SK-N-SH (cell line): ENCODE data around the gene DCAF8. TPM values are rescaled to one million over a fixed set of nuclear protein-coding genes. Genes with fewer than 3 reads are reported as not detected.

Source experiments
- CTCF ChIA-PET: fragments of 300-600, 350-600 bp; formaldehyde crosslinking; extraction: SDS; loops from one replicate; lab custom pipeline; 2021; lab: Yijun Ruan, JAX
- POLR2A ChIA-PET: fragments of 350-600 bp; sonication (Branson Sonifier 250); formaldehyde crosslinking; extraction: SDS; loops from one replicate; lab custom pipeline; 2020; ENCODE audit warnings: antibody characterized with exemption, inconsistent platforms; lab: Yijun Ruan, JAX
- DNase-seq: peaks from one replicate; pipeline ENCODE4 v3.0.0; 2012
- H2AFZ ChIP-seq: fragments of 200-600 bp; sonication (generic); 2 replicates; pipeline ENCODE4 v1.8.1; 2016; ENCODE audit warnings: antibody characterized with exemption, mild to moderate bottlenecking, low read depth
- H3F3A ChIP-seq: fragments of 200-600 bp; sonication (generic); replicated peaks from 2 replicates; pipeline ENCODE3; 2016; ENCODE audit warnings: antibody characterized with exemption, mild to moderate bottlenecking; ENCODE audit not compliant: insufficient read depth
- H3K27ac ChIP-seq, 2 experiments: fragments of 200-500 bp in 1 of 2; fragments of 200-600 bp in 1 of 2; sonication (Bioruptor generic) in 1 of 2; sonication (generic), shearing (Covaris generic) in 1 of 2; 2 replicates each; pipeline versions ENCODE4 v1.5.1 to v1.6.1; 2014 to 2016; ENCODE audit warnings: low read depth in 2 of 2, inconsistent platforms in 1 of 2, low read length in 1 of 2, mild to moderate bottlenecking in 1 of 2, mixed read lengths in 1 of 2
- H3K27me3 ChIP-seq: fragments of 200-600 bp; sonication (generic), shearing (Covaris generic); 2 replicates; pipeline ENCODE4 v1.6.1; 2016; ENCODE audit warnings: mixed run types; ENCODE audit not compliant: insufficient read depth
- H3K36me3 ChIP-seq, 2 experiments: fragments of 200-500 bp in 1 of 2; fragments of 200-600 bp in 1 of 2; sonication (Bioruptor generic) in 1 of 2; sonication (generic) in 1 of 2; replicated peaks in 1 of 2; 2 replicates each; pipeline versions ENCODE3 to v1.5.1; 2014 to 2016; ENCODE audit warnings: low read length in 1 of 2, mild to moderate bottlenecking in 1 of 2; ENCODE audit not compliant: insufficient read depth in 2 of 2, control insufficient read depth in 1 of 2
- H3K4me1 ChIP-seq, 2 experiments: fragments of 200-500 bp in 1 of 2; fragments of 200-600 bp in 1 of 2; sonication (Bioruptor generic) in 1 of 2; sonication (generic), shearing (Covaris generic) in 1 of 2; 2 replicates each; pipeline versions ENCODE4 v1.5.1 to v1.6.1; 2014 to 2016; ENCODE audit warnings: low read depth in 1 of 2, low read length in 1 of 2, mixed run types in 1 of 2; ENCODE audit not compliant: insufficient read depth in 2 of 2, control insufficient read depth in 1 of 2
- H3K4me2 ChIP-seq: fragments of 200-600 bp; sonication (generic), shearing (Covaris generic); 2 replicates; pipeline ENCODE4 v1.6.1; 2017; ENCODE audit warnings: mixed run types
- H3K4me3 ChIP-seq, 2 experiments: fragments of 200-500 bp in 1 of 2; fragments of 200-600 bp in 1 of 2; sonication (Bioruptor generic) in 1 of 2; sonication (generic), shearing (Covaris generic) in 1 of 2; 2 replicates each; pipeline versions ENCODE4 v1.5.1 to v1.8.1; 2014 to 2016; ENCODE audit warnings: low read depth in 2 of 2, inconsistent platforms in 1 of 2, low read length in 1 of 2, mild to moderate bottlenecking in 1 of 2, mixed read lengths in 1 of 2, moderate library complexity in 1 of 2
- H3K79me2 ChIP-seq: fragments of 200-600 bp; sonication (generic); 2 replicates; pipeline ENCODE4 v1.8.1; 2017; ENCODE audit warnings: mild to moderate bottlenecking; ENCODE audit not compliant: insufficient read depth
- H3K9ac ChIP-seq: fragments of 200-600 bp; sonication (generic); 2 replicates; pipeline ENCODE4 v1.6.1; 2017; ENCODE audit warnings: mixed run types
- H3K9me2 ChIP-seq: fragments of 200-600 bp; sonication (generic); 2 replicates; pipeline ENCODE4 v1.6.1; 2017; ENCODE audit warnings: mixed run types
- H3K9me3 ChIP-seq: fragments of 200-600 bp; sonication (generic); 2 replicates; pipeline ENCODE4 v1.6.1; 2017; ENCODE audit warnings: mixed run types, mild to moderate bottlenecking, moderate library complexity
- H4K20me1 ChIP-seq: fragments of 200-600 bp; sonication (generic); 2 replicates; pipeline ENCODE4 v1.6.1; 2017; ENCODE audit warnings: mild to moderate bottlenecking, mixed run types; ENCODE audit not compliant: insufficient read depth
- CHD2 ChIP-seq: fragments of 150-350 bp; IDR thresholded peaks from 2 replicates; pipeline ENCODE4 v1.6.1; 2018; ENCODE audit warnings: low read length; ENCODE audit not compliant: partially characterized antibody
- CTCF ChIP-seq: fragments of 200-600 bp; sonication (generic); IDR thresholded peaks from 2 replicates; pipeline ENCODE4 v1.6.1; 2017; ENCODE audit warnings: antibody characterized with exemption, mild to moderate bottlenecking, moderate library complexity
- ELF1 ChIP-seq: IDR thresholded peaks from 2 replicates; pipeline ENCODE4 v1.4.0; 2012
- EP300 ChIP-seq, 2 experiments: IDR thresholded peaks; 2 replicates each; pipeline versions ENCODE4 v1.4.0 to v1.6.1; 2012; ENCODE audit warnings: borderline replicate concordance in 1 of 2, low read depth in 1 of 2, low read length in 1 of 2
- EZH2phosphoT487 ChIP-seq: fragments of 200-600 bp; sonication (generic); IDR thresholded peaks from 2 replicates; pipeline ENCODE4 v1.6.1; 2017; ENCODE audit warnings: low read depth, mixed run types, mild to moderate bottlenecking, antibody characterized with exemption, moderate library complexity, borderline replicate concordance
- FOSL2 ChIP-seq: IDR thresholded peaks from 2 replicates; pipeline ENCODE4 v1.4.0; 2012; ENCODE audit warnings: low read depth, mild to moderate bottlenecking, moderate library complexity, borderline replicate concordance
- FOXJ3 ChIP-seq: sonication (generic); formaldehyde crosslinking; IDR thresholded peaks from 2 replicates; pipeline ENCODE4 v1.5.1; 2020; ENCODE audit warnings: mild to moderate bottlenecking, missing genetic modification reagents
- FOXM1 ChIP-seq: IDR thresholded peaks from 2 replicates; pipeline ENCODE4 v1.4.0; 2012; ENCODE audit warnings: low read depth, mild to moderate bottlenecking
- JUND ChIP-seq: IDR thresholded peaks from 2 replicates; pipeline ENCODE4 v1.4.0; 2012
- MEF2A ChIP-seq: IDR thresholded peaks from 2 replicates; pipeline ENCODE4 v1.4.0; 2012; ENCODE audit warnings: low read depth, borderline replicate concordance
- MXI1 ChIP-seq: IDR thresholded peaks from 2 replicates; pipeline ENCODE4 v1.6.1; 2012; ENCODE audit warnings: mild to moderate bottlenecking, low read depth, low read length, improper control_type of control experiment
- NRF1 ChIP-seq: IDR thresholded peaks from 2 replicates; pipeline ENCODE4 v1.6.1; 2012; ENCODE audit warnings: low read depth, mild to moderate bottlenecking, low read length
- RCOR1 ChIP-seq: fragments of 150-350 bp; IDR thresholded peaks from 2 replicates; pipeline ENCODE4 v1.6.1; 2017; ENCODE audit warnings: antibody characterized with exemption, low read length
- SMC3 ChIP-seq: IDR thresholded peaks from 2 replicates; pipeline ENCODE4 v1.6.1; 2012; ENCODE audit warnings: low read depth, low read length, improper control_type of control experiment
- TAF1 ChIP-seq: IDR thresholded peaks from 2 replicates; pipeline ENCODE4 v1.6.1; 2012; ENCODE audit warnings: low read depth, mild to moderate bottlenecking, low read length, moderate library complexity, borderline replicate concordance
- USF1 ChIP-seq: IDR thresholded peaks from 2 replicates; pipeline ENCODE4 v1.4.0; 2012; ENCODE audit warnings: low read depth, borderline replicate concordance
- YY1 ChIP-seq: IDR thresholded peaks from 2 replicates; pipeline ENCODE4 v1.4.0; 2012; ENCODE audit warnings: low read depth, mild to moderate bottlenecking
- ZBTB33 ChIP-seq: IDR thresholded peaks from 2 replicates; pipeline ENCODE4 v1.4.0; 2012; ENCODE audit warnings: low read depth, borderline replicate concordance
- WGBS: methylation state at CpG from one replicate; pipeline ENCODE4 v1.1.6; 2017; ENCODE audit warnings: low lambda C conversion rate; 5-methylcytosine and 5-hydroxymethylcytosine counted together
- polyA plus RNA-seq, 3 experiments: library from polyadenylated mRNA; depleted of rRNA; stranded (reverse); fragments of >200 nt; gene quantifications; 2 replicates each; pipeline ENCODE4 v1.2.3, GENCODE V29; 2012
- TF ChIP-seq, protein P1 (sequence below): fragments of 150-350 bp; IDR thresholded peaks from 2 replicates; pipeline ENCODE4 v1.6.1; 2016; ENCODE audit warnings: mild to moderate bottlenecking, low read depth, low read length
- TF ChIP-seq, protein P2 (sequence below): IDR thresholded peaks from 2 replicates; pipeline ENCODE4; 2012

Gene DCAF8
- polyA plus RNA-seq, 1 of the 3 experiments (the other 2 are of a cell fraction): 108 TPM

- H4K20me1 ChIP-seq: no peaks in the 10 kb centered on the region
- no peak overlapping the region for H2AFZ ChIP-seq
- no peaks in the 10 kb centered on the region for H3K79me2 ChIP-seq
- POLR2A ChIA-PET: no interaction called here
- H3K27me3 ChIP-seq: no peaks in the 10 kb centered on the region
- no peak overlapping the region for H3K27ac ChIP-seq
- H3K9me3 ChIP-seq: no peaks in the 10 kb centered on the region
- no peaks in the 10 kb centered on the region for H3F3A ChIP-seq
- H3K4me1 ChIP-seq: no peaks in the 10 kb centered on the region
- no peak overlapping the region for H3K4me3 ChIP-seq
- no peaks in the 10 kb centered on the region for H3K9me2 ChIP-seq
- DNase-seq: no peak
- TF ChIP-seq USF1: no peak
- no peak for TF ChIP-seq ZBTB33
- no peak for TF ChIP-seq JUND
- TF ChIP-seq NRF1: no peak
- TF ChIP-seq RCOR1: no peak
- TF ChIP-seq FOXJ3: no peak
- no peak for TF ChIP-seq CTCF
- no peak for TF ChIP-seq SMC3
- TF ChIP-seq MXI1: no peak
- no peak for TF ChIP-seq FOXM1
- no peak overlapping the region for H3K4me2 ChIP-seq
- peaks cover 52 to 80% of the 10 kb centered on the region in 2 experiments for H3K36me3 ChIP-seq
- 95% methylated on average over 1 of the region's 1 CpG for WGBS
- CTCF ChIA-PET: interaction anchor here (0.8 to 4.8 kb wide), 5 partner anchors 15 to 127 kb away, joined by 3 to 29 read pairs (median 11); no protein-coding TSS in a partner anchor
- no peak overlapping the region for H3K9ac ChIP-seq
Measured at GRCh38 chr1:160227561-160227960, 34.8 kb downstream of the DCAF8 start.

DNA sequence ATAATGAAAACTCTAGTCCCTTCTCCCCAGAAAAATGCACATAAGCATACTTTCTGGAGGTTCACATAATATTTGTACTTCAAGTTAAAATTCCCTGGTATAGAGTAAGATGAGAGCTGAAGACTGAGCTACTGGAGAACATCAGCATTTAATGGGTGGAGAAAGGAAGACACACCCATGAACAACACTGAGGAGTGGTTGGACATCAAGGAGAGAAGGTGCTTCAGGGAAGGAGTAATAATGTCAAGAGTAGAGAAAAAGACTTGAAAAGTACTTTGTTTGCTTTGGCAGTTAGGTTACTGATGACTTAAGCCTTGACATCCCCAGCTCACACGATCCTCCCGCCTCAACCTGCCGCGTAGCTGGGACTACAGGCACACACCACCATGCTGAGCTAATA lies 35.3 kb downstream of the DCAF8 start:
- DNase-seq: no peak
- ChIA-PET CTCF (interaction anchor here (0.8 to 4.8 kb wide), 4 partner anchors 15 to 126 kb away, joined by 3 to 29 read pairs (median 18); no protein-coding TSS in a partner anchor), POLR2A (no interaction called here)
- TF ChIP-seq, protein P1, sequence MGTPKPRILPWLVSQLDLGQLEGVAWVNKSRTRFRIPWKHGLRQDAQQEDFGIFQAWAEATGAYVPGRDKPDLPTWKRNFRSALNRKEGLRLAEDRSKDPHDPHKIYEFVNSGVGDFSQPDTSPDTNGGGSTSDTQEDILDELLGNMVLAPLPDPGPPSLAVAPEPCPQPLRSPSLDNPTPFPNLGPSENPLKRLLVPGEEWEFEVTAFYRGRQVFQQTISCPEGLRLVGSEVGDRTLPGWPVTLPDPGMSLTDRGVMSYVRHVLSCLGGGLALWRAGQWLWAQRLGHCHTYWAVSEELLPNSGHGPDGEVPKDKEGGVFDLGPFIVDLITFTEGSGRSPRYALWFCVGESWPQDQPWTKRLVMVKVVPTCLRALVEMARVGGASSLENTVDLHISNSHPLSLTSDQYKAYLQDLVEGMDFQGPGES: no peak
- TF ChIP-seq JUND (no peak), YY1 (no peak), ELF1 (no peak), MEF2A (no peak), FOSL2 (no peak), EP300 (IDR thresholded peaks at IDR 0.05; ENCODE audit: borderline replicate concordance in 1 of 2, low read depth in 1 of 2, low read length in 1 of 2) (no peak), TAF1 (no peak), CHD2 (no peak), CTCF (no peak), EZH2phosphoT487 (no peak)
- TF ChIP-seq, protein P2, sequence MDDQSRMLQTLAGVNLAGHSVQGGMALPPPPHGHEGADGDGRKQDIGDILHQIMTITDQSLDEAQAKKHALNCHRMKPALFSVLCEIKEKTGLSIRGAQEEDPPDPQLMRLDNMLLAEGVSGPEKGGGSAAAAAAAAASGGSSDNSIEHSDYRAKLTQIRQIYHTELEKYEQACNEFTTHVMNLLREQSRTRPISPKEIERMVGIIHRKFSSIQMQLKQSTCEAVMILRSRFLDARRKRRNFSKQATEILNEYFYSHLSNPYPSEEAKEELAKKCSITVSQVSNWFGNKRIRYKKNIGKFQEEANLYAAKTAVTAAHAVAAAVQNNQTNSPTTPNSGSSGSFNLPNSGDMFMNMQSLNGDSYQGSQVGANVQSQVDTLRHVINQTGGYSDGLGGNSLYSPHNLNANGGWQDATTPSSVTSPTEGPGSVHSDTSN: no peak

More for the DNA sequence above, 35.3 kb downstream of the DCAF8 start:
- no peak overlapping the region for H3K4me3 ChIP-seq
- peaks cover 52 to 85% of the 10 kb centered on the region in 2 experiments for H3K36me3 ChIP-seq
- H3K4me1 ChIP-seq: no peaks in the 10 kb centered on the region
- no peak overlapping the region for H2AFZ ChIP-seq
- H3K27me3 ChIP-seq: no peaks in the 10 kb centered on the region
- no peaks in the 10 kb centered on the region for H3F3A ChIP-seq
- no peaks in the 10 kb centered on the region for H3K9me2 ChIP-seq
- no peaks in the 10 kb centered on the region for H4K20me1 ChIP-seq
- whole genome bisulfite sequencing: 98% methylated on average over 4 of the region's 4 CpGs
- H3K9me3 ChIP-seq: no peaks in the 10 kb centered on the region
- no peaks in the 10 kb centered on the region for H3K79me2 ChIP-seq
- no peak overlapping the region for H3K27ac ChIP-seq
- no peak overlapping the region for H3K4me2 ChIP-seq
- no peak overlapping the region for H3K9ac ChIP-seq
